H1 (cell line): Measurements from ENCODE around the gene TMEM250. TPM values are rescaled to one million over a fixed set of nuclear protein-coding genes. Genes with fewer than 3 reads are reported as not detected.
A peak's percentile ranks its signal among the peaks of the same experiment; 100 is the strongest.

Experiments used
- CTCF ChIA-PET: fragments of 300-600 bp; sonication (Branson Sonifier 250); formaldehyde crosslinking; loops from one replicate; lab custom pipeline; 2021; ENCODE audit not compliant: partially characterized antibody; lab: Charles Lee
- POLR2A ChIA-PET: fragments of 300-600 bp; sonication (Branson Sonifier 250); formaldehyde crosslinking; loops from one replicate; lab custom pipeline; 2021; ENCODE audit warnings: inconsistent platforms; ENCODE audit not compliant: partially characterized antibody; lab: Charles Lee
- DNase-seq, 2 experiments: peaks; one replicate each; pipeline versions ENCODE4 v3.0.0 to v3.0.0-alpha.2; 2010 to 2022; ENCODE audit warnings: low spot score in 2 of 2, low read depth in 1 of 2, mixed read lengths in 1 of 2
- FAIRE-seq: peaks from 2 replicates; lab custom pipeline; 2011; peaks lifted over from hg19 to GRCh38; lab: Jason Lieb, UNC
- H2AFZ ChIP-seq: 2 replicates; pipeline ENCODE4 v1.8.1; 2012; ENCODE audit warnings: low read length, inconsistent platforms
- H2AK5ac ChIP-seq: 2 replicates; pipeline ENCODE4 v1.6.1; 2013; ENCODE audit warnings: low read depth, low read length
- H2BK120ac ChIP-seq: replicated peaks from 2 replicates; pipeline ENCODE3; 2013; ENCODE audit warnings: low read depth, low read length, inconsistent platforms
- H2BK12ac ChIP-seq: 2 replicates; pipeline ENCODE4 v1.6.1; 2013; ENCODE audit warnings: low read depth, low read length
- H2BK15ac ChIP-seq: 2 replicates; pipeline ENCODE4 v1.6.1; 2013; ENCODE audit warnings: low read length
- H2BK20ac ChIP-seq: 2 replicates; pipeline ENCODE4 v1.6.1; 2013; ENCODE audit warnings: low read length
- H2BK5ac ChIP-seq: 2 replicates; pipeline ENCODE4 v1.6.1; 2013; ENCODE audit warnings: low read depth, low read length
- H3K14ac ChIP-seq: 2 replicates; pipeline ENCODE4 v1.6.1; 2013; ENCODE audit warnings: inconsistent platforms; ENCODE audit not compliant: insufficient read length
- H3K18ac ChIP-seq: 2 replicates; pipeline ENCODE4 v1.6.1; 2013; ENCODE audit warnings: low read length; ENCODE audit errors: extremely low read depth
- H3K23ac ChIP-seq: 2 replicates; pipeline ENCODE4 v1.6.1; 2013; ENCODE audit warnings: inconsistent platforms; ENCODE audit not compliant: insufficient read length
- H3K23me2 ChIP-seq: 2 replicates; pipeline ENCODE4 v1.6.1; 2013; ENCODE audit warnings: low read depth, low read length
- H3K27ac ChIP-seq: 2 replicates; pipeline ENCODE4 v1.6.1; 2011; ENCODE audit warnings: low read depth, low read length, inconsistent platforms
- H3K27me3 ChIP-seq, 4 experiments: replicated peaks in 1 of 4; 1 replicate in 1 of 4; 2 replicates in 3 of 4; pipeline versions ENCODE4 v1.6.1 to v1.8.1; 2011 to 2013; ENCODE audit warnings: low read length in 3 of 4, mild to moderate bottlenecking in 3 of 4, inconsistent platforms in 2 of 4, mixed read lengths in 2 of 4, moderate library complexity in 1 of 4; ENCODE audit not compliant: control insufficient read depth in 3 of 4, insufficient read depth in 3 of 4; ENCODE audit errors: extremely low read depth in 1 of 4
- H3K36me3 ChIP-seq, 4 experiments: 2 replicates each; pipeline versions ENCODE4 v1.6.1 to v1.8.1; 2011 to 2013; ENCODE audit warnings: mild to moderate bottlenecking in 4 of 4, low read length in 3 of 4, moderate library complexity in 2 of 4, control low read depth in 1 of 4, inconsistent platforms in 1 of 4; ENCODE audit not compliant: insufficient read depth in 4 of 4, control insufficient read depth in 2 of 4
- H3K4ac ChIP-seq: replicated peaks from 2 replicates; pipeline ENCODE3; 2013; ENCODE audit warnings: low read length, low read depth, mixed read lengths, inconsistent platforms; ENCODE audit not compliant: insufficient read length
- H3K4me1 ChIP-seq, 4 experiments: replicated peaks in 1 of 4; 1 replicate in 1 of 4; 2 replicates in 3 of 4; pipeline versions ENCODE4 v1.6.1 to v1.8.1; 2011 to 2013; ENCODE audit warnings: low read length in 3 of 4, inconsistent platforms in 2 of 4, mixed read lengths in 1 of 4; ENCODE audit not compliant: insufficient read depth in 4 of 4, control insufficient read depth in 3 of 4
- H3K4me2 ChIP-seq, 2 experiments: 2 replicates each; pipeline versions ENCODE4 v1.6.1 to v1.8.1; 2011 to 2013; ENCODE audit warnings: low read depth in 2 of 2, low read length in 2 of 2, control low read depth in 1 of 2, inconsistent platforms in 1 of 2, mild to moderate bottlenecking in 1 of 2; ENCODE audit not compliant: insufficient read depth in 1 of 2
- H3K4me3 ChIP-seq, 4 experiments: fragments of 200-600, 300-600 bp in 1 of 4; sonication (generic), shearing (Covaris generic), sonication (Bioruptor Twin) in 1 of 4; 2 replicates each; pipeline versions ENCODE4 v1.5.1 to v1.8.1; 2011 to 2016; ENCODE audit warnings: low read length in 4 of 4, low read depth in 3 of 4, control low read depth in 2 of 4, inconsistent platforms in 2 of 4, mild to moderate bottlenecking in 2 of 4, mixed read lengths in 1 of 4, moderate library complexity in 1 of 4; ENCODE audit not compliant: insufficient read depth in 2 of 4; ENCODE audit errors: extremely low read depth in 1 of 4
- H3K56ac ChIP-seq: replicated peaks from 2 replicates; pipeline ENCODE3; 2013; ENCODE audit warnings: low read depth, mild to moderate bottlenecking, mixed read lengths, low read length, inconsistent platforms; ENCODE audit not compliant: insufficient read length
- H3K79me1 ChIP-seq: 2 replicates; pipeline ENCODE4 v1.6.1; 2013; ENCODE audit warnings: low read depth, low read length, control low read depth
- H3K79me2 ChIP-seq, 2 experiments: 2 replicates each; pipeline versions ENCODE4 v1.6.1 to v1.8.1; 2012 to 2013; ENCODE audit warnings: low read length in 2 of 2, mild to moderate bottlenecking in 2 of 2, inconsistent platforms in 1 of 2; ENCODE audit not compliant: insufficient read depth in 2 of 2, control insufficient read depth in 1 of 2
- H3K9ac ChIP-seq, 4 experiments: replicated peaks in 1 of 4; 1 replicate in 1 of 4; 2 replicates in 3 of 4; pipeline versions ENCODE4 v1.6.1 to v1.8.1; 2011 to 2013; ENCODE audit warnings: low read depth in 3 of 4, low read length in 3 of 4, control low read depth in 2 of 4, mild to moderate bottlenecking in 2 of 4, moderate library complexity in 2 of 4, inconsistent platforms in 1 of 4; ENCODE audit errors: extremely low read depth in 1 of 4
- H3K9me3 ChIP-seq, 2 experiments: 2 replicates each; pipeline versions ENCODE4 v1.6.1 to v1.8.1; 2012 to 2013; ENCODE audit warnings: mild to moderate bottlenecking in 2 of 2, moderate library complexity in 2 of 2, control low read depth in 1 of 2, inconsistent platforms in 1 of 2, low read depth in 1 of 2, low read length in 1 of 2, mixed read lengths in 1 of 2; ENCODE audit not compliant: insufficient read depth in 2 of 2
- H4K20me1 ChIP-seq, 2 experiments: replicated peaks in 1 of 2; 2 replicates each; pipeline versions ENCODE3 to v1.8.1; 2011 to 2013; ENCODE audit warnings: inconsistent platforms in 2 of 2, low read length in 2 of 2, mild to moderate bottlenecking in 1 of 2; ENCODE audit not compliant: insufficient read depth in 2 of 2, control insufficient read depth in 1 of 2
- H4K5ac ChIP-seq: 2 replicates; pipeline ENCODE4 v1.6.1; 2013; ENCODE audit warnings: low read length, low read depth, mixed read lengths, inconsistent platforms; ENCODE audit not compliant: insufficient read length
- H4K8ac ChIP-seq: 2 replicates; pipeline ENCODE4 v1.8.0; 2013; ENCODE audit warnings: mild to moderate bottlenecking, moderate library complexity, low read length, inconsistent platforms; ENCODE audit not compliant: insufficient read depth; ENCODE audit errors: extremely low read depth
- H4K91ac ChIP-seq: replicated peaks from 2 replicates; pipeline ENCODE3; 2013; ENCODE audit warnings: low read length, mixed read lengths, inconsistent platforms; ENCODE audit not compliant: insufficient read length
- CBX5 ChIP-seq: fragments of 300-800, 300-1000 bp; sonication (generic); IDR thresholded peaks from 2 replicates; pipeline ENCODE4 v1.7.1; 2016; ENCODE audit warnings: antibody characterized with exemption, low read length, low read depth
- CEBPB ChIP-seq: IDR thresholded peaks from 2 replicates; pipeline ENCODE4 v1.6.1; 2012; ENCODE audit warnings: low read depth, low read length
- CHD2 ChIP-seq: IDR thresholded peaks from 2 replicates; pipeline ENCODE4 v1.6.1; 2012; ENCODE audit warnings: low read length, improper control_type of control experiment
- EGR1 ChIP-seq: IDR thresholded peaks from 2 replicates; pipeline ENCODE4 v1.6.1; 2011; ENCODE audit warnings: low read depth, low read length, borderline replicate concordance
- EP300 ChIP-seq, 2 experiments: IDR thresholded peaks; 1 replicate in 1 of 2; 2 replicates in 1 of 2; pipeline ENCODE4 v1.6.1; 2011 to 2012; ENCODE audit warnings: low read depth in 2 of 2, low read length in 2 of 2, mild to moderate bottlenecking in 2 of 2, borderline replicate concordance in 1 of 2, inconsistent platforms in 1 of 2, moderate library complexity in 1 of 2
- GTF2F1 ChIP-seq: IDR thresholded peaks from 2 replicates; pipeline ENCODE4 v1.6.1; 2012; ENCODE audit warnings: low read depth, low read length, improper control_type of control experiment, borderline replicate concordance
- HDAC6 ChIP-seq: IDR thresholded peaks from one replicate; pipeline ENCODE4 v1.7.1; 2012; ENCODE audit warnings: low read depth, mild to moderate bottlenecking, inconsistent platforms, low read length, moderate library complexity
- KDM1A ChIP-seq: fragments of 200-600, 300-600 bp; sonication (generic); IDR thresholded peaks from 2 replicates; pipeline ENCODE4 v1.7.1; 2016; ENCODE audit warnings: mild to moderate bottlenecking, low read length, borderline replicate concordance
- POU5F1 ChIP-seq: IDR thresholded peaks from 2 replicates; pipeline ENCODE4 v1.6.1; 2011; ENCODE audit warnings: low read depth, mild to moderate bottlenecking, low read length, moderate library complexity
- SP2 ChIP-seq: IDR thresholded peaks from 2 replicates; pipeline ENCODE4 v1.6.1; 2012; ENCODE audit warnings: mild to moderate bottlenecking, low read length, inconsistent platforms
- TAF7 ChIP-seq: optimal IDR thresholded peaks from 2 replicates; pipeline ENCODE3; 2011; ENCODE audit warnings: low read depth, mild to moderate bottlenecking, inconsistent platforms, low read length, moderate library complexity, borderline replicate concordance
- TBP ChIP-seq: IDR thresholded peaks from 2 replicates; pipeline ENCODE4 v1.6.1; 2011; ENCODE audit warnings: low read depth, low read length, improper control_type of control experiment
- USF2 ChIP-seq: IDR thresholded peaks from 2 replicates; pipeline ENCODE4 v1.6.1; 2011; ENCODE audit warnings: low read length, improper control_type of control experiment
- WGBS, 2 experiments: shearing (Covaris generic) in 1 of 2; methylation state at CpG; one replicate each; pipeline versions ENCODE4 v1.1.6 to v1.1.7; 2013 to 2015; ENCODE audit warnings: low lambda C conversion rate in 2 of 2, mixed read lengths in 2 of 2, inconsistent platforms in 1 of 2, low coverage in 1 of 2, missing lambda C conversion rate in 1 of 2; ENCODE audit not compliant: insufficient replicate concordance in 2 of 2, insufficient coverage in 1 of 2, insufficient read length in 1 of 2; ENCODE audit errors: extremely low coverage in 1 of 2, missing lambda C conversion rate in 1 of 2; 5-methylcytosine and 5-hydroxymethylcytosine counted together
- polyA plus RNA-seq, 7 experiments: library from polyadenylated mRNA; depleted of rRNA in 3 of 7; stranded (reverse) in 5 of 7; unstranded in 2 of 7; fragments of >200 nt in 5 of 7; fragments of 200-250 nt in 2 of 7; gene quantifications; 1 replicate in 5 of 7; 2 replicates in 1 of 7; 4 replicates in 1 of 7; pipeline versions ENCODE4 v1.2.1 to v1.2.3, GENCODE V29; 2011 to 2013; ENCODE audit warnings: missing spikeins in 2 of 7, mixed read lengths in 2 of 7
- total RNA-seq: library from RNA; stranded (reverse); fragmentation: NEBNext Ultra II Directional; extraction: Animal tissue kit (Norgen Biotek cat#: 25700); gene quantifications from 2 replicates; pipeline ENCODE4 v1.2.1, GENCODE V29; 2021

The TMEM250 gene
- total and polyA plus RNA-seq, 2 of the 8 experiments (the other 6 are each of a cell fraction or from before 2014, with no cell fraction given) = 22.3 to 34.9 TPM

- DNase-seq = no peak
- peaks cover 0 to 28% (median 22%) of the 10 kb centered on the region in 4 experiments; a peak in 6 of 7 replicates for H3K4me1 ChIP-seq
- H4K5ac ChIP-seq = no peak overlapping the region
- no peak for FAIRE-seq
- no peak overlapping the region for H3K23ac ChIP-seq
- peaks cover 0 to 4% (median 3%) of the 10 kb centered on the region in 4 experiments; a peak in 4 of 7 replicates for H3K27me3 ChIP-seq
- H2AK5ac ChIP-seq = peak overlapping the region; percentile 82; the same call in 1 of the 2 replicates
- peak overlapping the region; percentile 87; the same call in 1 of the 2 replicates for H2BK12ac ChIP-seq
- H2BK15ac ChIP-seq = peak overlapping the region; percentile 97; the same call in 1 of the 2 replicates
- no peak overlapping the region for H2AFZ ChIP-seq
- no peak overlapping the region for H4K91ac ChIP-seq
- no peak overlapping the region for H3K4ac ChIP-seq
- no peaks in the 10 kb centered on the region for H3K79me2 ChIP-seq
- H3K27ac ChIP-seq = no peak overlapping the region
- no peak overlapping the region for H3K9ac ChIP-seq
- 0 out of 2 replicates have a peak overlapping the region, but pooled peaks have one; percentile 62 for H2BK20ac ChIP-seq
- H3K4me2 ChIP-seq = no peak overlapping the region
- H2BK120ac ChIP-seq = no peak overlapping the region
- H2BK5ac ChIP-seq = no peak overlapping the region
- H3K14ac ChIP-seq = no peak overlapping the region
- H3K4me3 ChIP-seq = no peak overlapping the region
- H3K36me3 ChIP-seq = no peaks in the 10 kb centered on the region
- ChIA-PET CTCF (interaction anchor here (0.6 to 1.1 kb wide), 4 partner anchors 14 to 178 kb away, joined by 3 to 4 read pairs (median 3); no protein-coding TSS in a partner anchor), POLR2A (interaction anchor here (1.3 to 2.4 kb wide), 2 partner anchors 9 to 18 kb away, joined by 4 to 8 read pairs; no protein-coding TSS in a partner anchor)
- TF ChIP-seq CBX5 (no peak), SP2 (no peak), EP300 (IDR thresholded peaks at IDR 0.05; ENCODE audit: borderline replicate concordance in 1 of 2, low read depth in 2 of 2, low read length in 2 of 2) (no peak), POU5F1 (no peak), CHD2 (no peak), CEBPB (no peak), TBP (no peak), HDAC6 (no peak), TAF7 (no peak), EGR1 (no peak), GTF2F1 (no peak), USF2 (no peak), KDM1A (no peak)
- H3K79me1 ChIP-seq = no peaks in the 10 kb centered on the region
- H4K8ac ChIP-seq = no peak overlapping the region
- H3K9me3 ChIP-seq = no peaks in the 10 kb centered on the region
- H3K56ac ChIP-seq = no peak overlapping the region
- 95% methylated on average over 12 of the region's 12 CpGs; no CpG with 5 or more reads in 1 of the 2 experiments for WGBS, 2 experiments
- H3K18ac ChIP-seq = 0 out of 2 replicates have a peak overlapping the region, but pooled peaks have one; percentile 3
- H3K23me2 ChIP-seq = peaks cover 5% of the 10 kb centered on the region; the same call in 1 of the 2 replicates
- no peaks in the 10 kb centered on the region for H4K20me1 ChIP-seq
Measured at GRCh38 chr9:136152931-136153330, 34.3 kb upstream of the TMEM250 start.
